SKM-1 (cell line): ENCODE results near the gene CEPT1.
"Not testable (repeated sequence)": the region's sequence is repeated elsewhere in the genome, so short reads cannot be mapped to it uniquely, and the experiment has no call there.

Experiments used
- DNase-seq: peaks from one replicate; lab custom pipeline; 2025; ENCODE audit not compliant: unreplicated experiment; lab: John Stamatoyannopoulos, UW

The CEPT1 gene

DNA sequence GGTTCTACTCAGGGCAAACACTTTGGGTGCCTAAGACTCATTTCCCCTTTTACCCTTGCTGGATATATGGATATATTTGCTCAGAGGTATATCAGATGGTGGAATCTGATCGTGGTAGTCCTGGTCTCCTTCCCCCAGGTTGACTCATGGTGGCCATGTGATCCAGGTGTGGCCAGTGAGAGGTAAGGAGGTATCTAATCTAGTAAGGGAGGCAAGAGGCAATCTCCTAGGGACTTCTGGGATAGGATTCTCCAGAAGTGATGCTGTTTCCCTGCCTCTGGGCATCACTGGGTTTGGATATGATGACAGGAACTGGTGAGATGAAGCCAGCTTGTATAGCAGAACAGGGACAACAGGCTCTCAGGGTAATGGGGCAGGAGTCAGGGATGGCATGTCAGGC is 68.9 kb downstream of the CEPT1 start:
- no peak for DNase-seq

GRCh38 chr1:111209622-111210021 is 69.6 kb downstream of the CEPT1 start:
- DNase-seq = no peak

DNA sequence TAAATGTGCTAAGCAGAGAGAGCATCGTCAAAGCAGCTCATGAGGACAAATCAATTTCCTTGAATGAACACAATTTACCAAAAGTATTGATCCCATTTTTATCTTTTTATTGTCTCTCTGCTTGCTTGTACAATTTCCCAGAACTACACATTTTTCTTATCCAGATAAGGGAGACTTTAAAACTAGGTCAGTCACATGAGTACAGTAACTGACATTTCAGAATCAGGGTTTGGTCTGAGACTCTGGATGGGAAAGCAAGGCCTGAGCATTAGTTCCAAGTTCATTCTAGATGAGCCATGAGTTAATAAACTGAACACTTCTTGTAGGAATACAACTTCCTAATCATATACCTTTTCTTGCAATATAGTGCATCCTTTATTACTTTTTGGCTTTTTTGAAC is 71.9 kb downstream of the CEPT1 start:
- DNase-seq = no peak

DNA sequence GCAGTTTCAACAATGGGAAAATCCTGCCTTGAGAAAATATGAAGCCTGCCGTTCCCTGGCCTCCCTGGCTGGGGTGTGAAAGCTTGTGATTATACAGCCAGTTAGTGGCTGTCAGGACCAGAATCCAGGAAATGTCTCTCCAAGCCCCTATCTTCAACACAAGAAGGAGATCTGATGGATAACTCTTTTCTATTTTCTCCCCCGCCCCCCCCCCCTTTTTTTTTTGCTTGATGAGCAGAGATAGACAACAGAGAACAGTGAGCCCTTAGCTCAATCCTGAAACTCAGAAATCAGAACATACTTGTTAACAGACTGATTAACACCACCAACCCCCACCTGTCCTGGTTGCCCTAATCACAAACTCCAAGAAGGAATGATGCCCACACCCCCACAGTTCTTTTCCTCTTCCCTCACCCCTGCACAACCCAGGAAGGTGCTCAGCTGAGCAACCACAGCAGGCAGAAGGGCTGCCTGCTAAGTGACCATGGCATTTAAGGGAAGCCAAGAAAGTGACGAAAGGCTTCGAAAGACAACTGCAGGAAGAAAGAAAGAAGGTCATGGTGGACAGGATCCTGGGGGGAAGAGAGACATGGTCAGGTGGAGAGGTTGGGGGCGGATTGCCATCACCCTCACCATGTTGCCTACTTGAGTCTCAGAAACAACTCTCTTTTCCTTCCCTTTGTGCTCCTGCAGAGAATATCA is 72.8 kb downstream of the CEPT1 start:
- DNase-seq = no peak

- DNase-seq = no peak
Measured at GRCh38 chr1:111213412-111213811, 73.4 kb downstream of the CEPT1 start.

DNA sequence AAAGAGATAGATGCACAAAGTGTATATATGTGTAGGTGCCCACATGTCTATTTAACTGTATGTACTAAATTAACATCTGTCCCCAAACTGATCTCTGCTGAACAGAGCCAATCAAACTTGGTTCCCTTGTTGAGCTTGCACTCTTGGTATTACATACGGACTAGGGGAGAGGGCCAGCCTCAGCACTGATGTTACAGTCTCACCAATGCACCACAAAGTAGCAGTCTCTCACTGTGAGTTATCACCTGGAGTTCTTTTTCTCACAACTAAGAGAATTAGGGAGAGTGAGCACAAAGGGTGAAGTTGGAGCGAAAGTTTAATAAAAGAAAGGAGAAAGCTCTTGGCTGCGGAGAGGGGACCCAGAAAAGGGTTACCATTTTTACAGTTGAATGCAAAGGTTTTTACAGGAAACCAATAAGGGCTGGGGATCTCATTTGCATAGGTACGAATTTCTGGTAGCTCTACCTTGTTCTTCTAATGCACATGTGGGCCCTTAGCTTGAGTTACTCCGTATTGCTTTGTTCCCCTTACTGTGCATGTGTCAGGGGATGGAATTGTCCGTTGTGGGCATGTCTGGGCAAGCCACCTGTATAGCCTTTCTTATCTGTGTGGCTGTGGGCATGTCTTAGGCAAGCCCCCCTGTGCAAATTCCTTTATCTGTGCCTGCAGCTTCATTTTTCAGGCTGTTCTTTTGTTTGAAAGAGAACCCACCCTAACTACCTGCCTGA is 74.2 kb downstream of the CEPT1 start:
- DNase-seq = no peak

DNA sequence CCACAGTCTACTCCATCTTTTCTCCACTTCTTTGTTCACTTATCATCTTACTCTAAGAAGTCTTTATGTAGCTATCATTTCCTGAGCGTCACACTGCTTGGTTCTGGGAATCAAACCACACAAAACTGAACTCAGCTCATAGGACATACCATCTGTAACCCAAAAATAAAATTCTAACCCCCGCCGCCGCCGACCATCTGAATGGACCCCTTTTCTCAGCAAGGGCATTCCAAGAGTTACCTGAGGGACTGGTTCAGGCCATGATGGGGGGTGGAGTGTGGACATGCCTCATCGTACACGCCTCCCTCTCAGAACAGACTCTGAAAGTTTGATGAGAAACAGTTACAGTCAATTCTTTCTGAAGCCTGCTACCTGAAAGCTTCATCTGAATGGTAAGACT is 74.9 kb downstream of the CEPT1 start:
- DNase-seq = no peak

DNA sequence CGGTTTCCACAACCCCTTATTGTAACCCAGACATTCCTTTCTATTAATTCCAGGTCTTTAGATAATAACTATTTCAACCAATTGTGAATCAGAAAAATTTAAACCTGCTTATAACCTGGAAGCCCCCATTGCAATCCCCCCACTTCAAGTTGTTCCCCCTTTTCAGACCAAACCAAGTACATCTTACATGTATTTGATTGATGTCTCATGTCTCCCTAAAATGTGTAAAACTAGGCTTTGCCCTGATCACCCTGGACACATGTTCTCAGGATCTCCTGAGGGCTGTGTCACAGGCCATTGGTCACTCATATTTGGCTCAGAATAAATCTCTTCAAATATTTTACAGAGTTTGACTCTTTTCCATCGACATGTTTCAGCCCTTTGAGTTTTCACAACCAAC is 75.3 kb downstream of the CEPT1 start:
- not testable (repeated sequence) for DNase-seq

DNA sequence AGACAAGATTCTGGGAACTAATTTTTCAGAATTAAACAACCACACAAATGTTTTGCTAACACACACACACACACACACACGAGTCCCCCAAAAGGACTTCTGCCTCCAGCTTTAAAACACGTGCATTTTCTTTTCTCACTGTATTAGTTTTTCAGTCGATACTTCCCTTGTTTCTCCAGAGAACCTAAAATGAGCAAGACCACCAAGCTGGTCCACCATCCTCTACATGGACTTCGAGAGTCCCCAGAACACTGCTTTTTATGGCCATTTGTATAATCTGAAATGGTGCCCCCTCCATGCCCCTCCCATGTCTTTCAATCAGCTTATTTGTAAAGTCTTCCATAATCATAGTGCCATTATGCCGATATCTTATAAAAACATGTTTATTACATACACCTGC is 76.7 kb downstream of the CEPT1 start:
- no peak for DNase-seq

DNA sequence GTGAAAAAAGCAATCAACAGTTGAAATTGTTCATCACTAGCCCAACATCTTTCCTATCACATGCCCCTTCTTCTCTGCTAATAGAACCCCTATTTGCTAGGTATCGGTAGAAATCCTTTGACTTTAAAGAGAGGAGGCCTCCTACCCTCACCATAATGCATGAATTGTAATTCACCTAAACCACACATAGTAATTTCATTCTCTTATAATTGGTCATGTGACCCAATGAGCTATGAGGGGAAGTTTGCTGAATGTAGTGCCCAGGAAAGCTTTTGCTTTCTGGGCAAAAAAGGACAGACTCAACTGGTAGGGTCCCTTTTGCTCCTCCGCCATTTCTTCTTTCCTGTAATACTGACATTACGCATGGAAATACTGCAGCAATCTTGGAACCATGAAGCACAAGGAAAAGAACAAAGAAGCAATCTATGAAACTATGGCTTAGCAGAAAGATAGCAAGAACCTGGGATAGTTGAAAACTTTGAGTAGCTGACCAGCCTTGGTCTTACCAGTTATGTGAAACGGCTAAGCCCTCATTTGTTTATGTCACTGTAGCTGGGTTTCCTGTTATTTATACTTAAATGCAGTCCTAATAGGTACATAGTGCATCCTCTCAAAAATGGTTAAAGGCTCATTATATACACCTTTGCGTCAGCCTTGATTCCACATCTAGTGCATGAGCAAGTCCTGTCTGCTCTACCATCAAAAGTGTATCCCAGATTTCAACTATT is 77.3 kb downstream of the CEPT1 start:
- DNase-seq = no peak

GRCh38 chr1:111218701-111219556 is 78.9 kb downstream of the CEPT1 start:
- no peak for DNase-seq

GRCh38 chr1:111219557-111220286 is 79.7 kb downstream of the CEPT1 start:
- peak; percentile 45 for DNase-seq

DNA sequence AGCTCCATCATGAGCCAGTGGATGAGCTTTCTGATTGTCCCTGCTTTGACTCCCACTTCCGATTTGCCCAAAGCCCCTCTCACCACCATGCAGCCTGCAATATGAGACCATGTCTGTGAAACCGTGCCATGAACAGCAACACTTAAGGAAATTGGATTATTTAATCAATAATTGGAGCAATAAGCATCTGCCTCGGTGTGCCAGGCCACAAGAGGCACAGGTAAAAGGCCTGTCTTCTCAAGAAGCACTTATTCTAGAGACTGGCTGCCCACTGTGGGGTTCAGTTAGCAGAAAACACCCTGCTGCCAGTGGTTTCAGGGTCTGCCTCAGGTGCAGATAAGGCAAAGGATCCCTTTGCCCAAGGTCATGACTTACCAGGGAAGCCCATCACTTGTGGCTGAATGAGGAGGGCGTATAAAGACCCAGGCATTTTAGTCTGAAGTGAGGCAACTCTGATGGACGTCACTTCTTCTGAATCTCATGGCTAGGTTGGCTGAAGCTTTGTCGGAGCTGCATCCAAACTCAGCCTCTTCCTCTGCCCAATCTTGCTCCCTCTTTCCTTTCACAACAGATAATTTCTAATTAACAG is 80.4 kb downstream of the CEPT1 start:
- DNase-seq = no peak

DNA sequence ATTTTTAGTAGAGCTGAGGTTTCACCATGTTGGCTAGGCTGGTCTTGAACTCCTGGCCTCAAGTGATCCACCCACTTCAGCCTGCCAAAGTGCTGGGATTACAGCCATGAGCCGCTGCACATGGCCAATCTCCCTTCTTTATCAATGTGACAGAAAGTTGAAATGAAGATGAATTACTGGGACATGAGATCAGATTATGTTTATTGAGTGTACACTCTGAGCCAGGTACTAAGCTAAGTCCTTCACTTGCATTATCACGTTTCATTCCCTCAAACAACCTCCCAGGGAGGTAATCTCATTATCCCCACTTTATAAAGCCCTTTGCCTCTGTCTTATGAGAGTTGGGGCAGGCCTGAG is 81.2 kb downstream of the CEPT1 start:
- DNase-seq = no peak

- peak; percentile 77 for DNase-seq
Measured at GRCh38 chr1:111221633-111222291, 81.7 kb downstream of the CEPT1 start.

GRCh38 chr1:111222308-111223125 is 82.5 kb downstream of the CEPT1 start:
- peak; percentile 33 for DNase-seq

DNA sequence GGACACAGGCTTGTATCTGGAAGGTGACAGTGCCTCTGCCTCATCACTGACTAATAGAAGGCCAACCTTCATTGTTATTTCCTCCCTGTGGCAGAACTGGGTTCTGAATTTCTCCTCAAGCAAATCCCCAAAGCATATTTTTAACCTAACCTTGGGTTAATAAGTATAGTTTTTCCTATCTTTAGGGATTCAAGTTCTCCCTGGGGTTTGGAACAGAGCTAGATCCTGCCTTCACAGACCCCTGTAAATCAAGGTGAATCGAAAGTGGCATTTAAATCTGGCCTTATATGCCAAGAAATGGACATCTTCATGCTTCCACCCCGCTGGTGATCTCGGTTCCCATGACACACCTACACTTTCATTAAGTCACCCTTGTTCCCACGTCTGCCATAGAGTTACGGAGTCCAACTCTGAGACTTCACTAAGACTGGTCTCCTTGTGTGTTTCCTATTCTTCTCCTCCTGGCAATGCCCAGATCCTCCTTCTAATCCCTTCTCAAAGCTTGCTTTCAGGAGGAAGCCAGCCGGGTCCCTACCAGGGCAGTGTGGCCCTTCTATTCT is 83.2 kb downstream of the CEPT1 start:
- DNase-seq = no peak

DNA sequence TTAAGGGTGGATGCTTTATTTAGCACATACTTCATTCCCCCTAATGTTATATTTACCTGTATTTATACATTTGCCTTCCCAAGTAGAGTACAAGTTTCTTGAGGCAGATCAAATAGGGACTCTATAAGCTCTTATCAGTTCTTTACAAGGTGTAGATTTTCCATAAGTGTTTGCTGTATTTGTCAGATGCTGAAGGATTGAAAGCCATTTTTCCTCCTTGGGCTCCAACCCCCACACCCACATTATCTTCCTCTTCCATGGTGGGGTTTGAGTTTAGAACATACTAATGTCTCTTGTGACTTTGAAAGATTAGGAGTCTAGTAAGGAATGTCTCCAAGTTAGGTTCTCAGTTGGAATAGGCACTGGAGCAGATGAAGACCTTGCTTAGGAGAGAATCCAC is 85.1 kb downstream of the CEPT1 start:
- no peak for DNase-seq
